ENCODE results near the gene SARDH. TPM values are rescaled to one million over a fixed set of nuclear protein-coding genes. Genes with fewer than 3 reads are reported as not detected.

Gene SARDH
- total RNA-seq, 1 experiment from 2014 or later = 5.6 TPM

DNA sequence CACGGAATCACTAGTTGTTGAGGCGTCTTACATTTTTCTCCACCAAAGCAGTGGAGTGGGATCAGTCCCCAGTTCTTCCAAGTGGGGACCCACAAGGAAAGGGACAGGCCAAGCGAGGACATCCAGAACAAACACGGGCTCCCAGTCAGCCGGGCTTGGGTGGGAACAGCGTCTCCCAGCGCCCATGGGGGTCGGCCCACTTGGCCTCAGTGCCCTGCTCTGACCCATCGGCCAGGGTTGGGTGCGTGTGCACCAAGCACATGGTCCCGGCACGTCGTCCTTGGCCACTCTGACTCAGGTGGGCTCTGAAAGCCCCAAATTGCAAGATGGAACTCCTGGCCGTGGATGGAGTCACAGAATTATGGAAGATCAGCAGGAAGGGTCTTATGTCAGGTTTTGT, 64.1 kb downstream of the SARDH start:
- BruUV-seq (replicated peaks) = no TSS peak
- H3K36me3 ChIP-seq (ENCODE audit: control insufficient read depth in 1 of 2, insufficient read depth in 2 of 2, low read length in 2 of 2) = no peaks in the 10 kb centered on the region

DNA sequence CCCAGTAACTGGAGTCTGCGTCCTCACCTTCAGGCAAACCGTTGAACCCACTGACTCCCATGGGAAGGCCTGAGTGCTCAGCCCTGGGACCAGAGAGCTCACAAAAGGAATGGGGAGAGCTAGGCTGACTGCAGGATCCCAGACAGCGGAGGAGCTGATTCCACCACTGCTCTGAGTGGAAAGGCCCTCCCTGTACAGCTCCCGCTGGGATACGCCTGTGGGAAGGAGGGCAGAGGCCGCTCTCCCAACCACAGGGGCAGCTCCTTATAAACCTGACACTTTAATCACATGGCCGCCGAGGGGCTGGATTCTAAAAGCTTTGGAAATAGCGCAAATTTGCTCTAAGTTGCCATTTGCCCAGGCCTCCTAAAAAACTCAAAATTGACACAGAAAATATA, 64.9 kb downstream of the SARDH start:
- Histone ChIP-seq H3K4me2 (ENCODE audit: low read length) (no peak overlapping the region), H2AFZ (ENCODE audit: low read depth, low read length, poor library complexity, severe bottlenecking) (no peak overlapping the region), H4K20me1 (ENCODE audit: insufficient read depth) (no peaks in the 10 kb centered on the region), H3K9ac (ENCODE audit: low read length) (no peak overlapping the region), H3K27ac (ENCODE audit: low read depth, low read length) (no peak overlapping the region), H3K9me2 (ENCODE audit: insufficient read depth) (no peaks in the 10 kb centered on the region), H3K36me3 (ENCODE audit: control insufficient read depth in 1 of 2, insufficient read depth in 2 of 2, low read length in 2 of 2) (no peaks in the 10 kb centered on the region), H3K79me2 (ENCODE audit: insufficient read depth, low read length) (no peaks in the 10 kb centered on the region), H3K4me1 (ENCODE audit: control insufficient read depth in 1 of 2, insufficient read depth in 2 of 2, low read length in 2 of 2) (no peaks in the 10 kb centered on the region), H3K27me3 (ENCODE audit: insufficient read depth, low read length) (no peaks in the 10 kb centered on the region), H3K9me3 (ENCODE audit: control insufficient read depth in 1 of 2, insufficient read depth in 1 of 2, low read depth in 1 of 2, low read length in 2 of 2) (no peaks in the 10 kb centered on the region), H3K4me3 (replicated peaks in 1 of 2; ENCODE audit: low read depth in 1 of 2, low read length in 2 of 2) (no peak overlapping the region)
- ATAC-seq = no peak
- no peak for DNase-seq (ENCODE audit: low read depth, low spot score)
- POLR2A ChIA-PET = no interaction called here
- intact Hi-C loops (cut with micrococcal nuclease) = no loop called here
- TF ChIP-seq EGR1 (IDR thresholded peaks at IDR 0.05; ENCODE audit: low read depth) = no peak
- TF ChIP-seq EZH2phosphoT487 (IDR thresholded peaks at IDR 0.05; ENCODE audit: borderline replicate concordance) = no peak
- no peak for TF ChIP-seq ZNF274 (IDR thresholded peaks at IDR 0.05; ENCODE audit: low read depth, low read length)
- TF ChIP-seq, protein P1, sequence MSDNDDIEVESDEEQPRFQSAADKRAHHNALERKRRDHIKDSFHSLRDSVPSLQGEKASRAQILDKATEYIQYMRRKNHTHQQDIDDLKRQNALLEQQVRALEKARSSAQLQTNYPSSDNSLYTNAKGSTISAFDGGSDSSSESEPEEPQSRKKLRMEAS (IDR thresholded peaks at IDR 0.05) = no peak
- TF ChIP-seq CEBPB (IDR thresholded peaks at IDR 0.05; ENCODE audit: low read depth) = no peak
- no peak for TF ChIP-seq SRF (IDR thresholded peaks at IDR 0.05; ENCODE audit: low read depth)
- no peak for TF ChIP-seq POLR2AphosphoS5 (IDR thresholded peaks at IDR 0.05; ENCODE audit: low read depth, low read length)
- BruUV-seq (replicated peaks) = no TSS peak
- CTCF ChIA-PET = no interaction called here
- RAD21 ChIA-PET (ENCODE audit: low non-redundant PET in 1 of 2, low total read pairs in 2 of 2, uncharacterized antibody in 2 of 2, unreplicated experiment in 2 of 2) = no interaction called here

More for the DNA sequence above, 64.1 kb downstream of the SARDH start:
- Histone ChIP-seq H3K9ac (ENCODE audit: low read length) (no peak overlapping the region), H3K4me3 (replicated peaks in 1 of 2; ENCODE audit: low read depth in 1 of 2, low read length in 2 of 2) (no peak overlapping the region), H3K4me2 (ENCODE audit: low read length) (no peak overlapping the region), H4K20me1 (ENCODE audit: insufficient read depth) (no peaks in the 10 kb centered on the region), H3K27ac (ENCODE audit: low read depth, low read length) (no peak overlapping the region), H3K9me2 (ENCODE audit: insufficient read depth) (no peaks in the 10 kb centered on the region), H3K79me2 (ENCODE audit: insufficient read depth, low read length) (no peaks in the 10 kb centered on the region), H3K4me1 (ENCODE audit: control insufficient read depth in 1 of 2, insufficient read depth in 2 of 2, low read length in 2 of 2) (no peaks in the 10 kb centered on the region), H3K27me3 (ENCODE audit: insufficient read depth, low read length) (no peaks in the 10 kb centered on the region), H3K9me3 (ENCODE audit: control insufficient read depth in 1 of 2, insufficient read depth in 1 of 2, low read depth in 1 of 2, low read length in 2 of 2) (no peaks in the 10 kb centered on the region), H2AFZ (ENCODE audit: low read depth, low read length, poor library complexity, severe bottlenecking) (no peak overlapping the region)
- RAD21 ChIA-PET (ENCODE audit: low non-redundant PET in 1 of 2, low total read pairs in 2 of 2, uncharacterized antibody in 2 of 2, unreplicated experiment in 2 of 2) = no interaction called here
- TF ChIP-seq SIN3A (IDR thresholded peaks at IDR 0.05; ENCODE audit: low read depth) (no peak), SRF (IDR thresholded peaks at IDR 0.05; ENCODE audit: low read depth) (no peak), EGR1 (IDR thresholded peaks at IDR 0.05; ENCODE audit: low read depth) (no peak), POLR2A (IDR thresholded peaks at IDR 0.05; ENCODE audit: borderline replicate concordance, extremely low read depth, insufficient read depth, insufficient read length) (no peak)
- intact Hi-C loops (cut with micrococcal nuclease) = no loop called here
- DNase-seq (ENCODE audit: low read depth, low spot score) (no peak), ATAC-seq (no peak)
- CTCF ChIA-PET = no interaction called here
- POLR2A ChIA-PET = no interaction called here

Data from HCT116 (cell line).